Lower leg skin (tissue), 3 donors: ENCODE measurements around the gene PLCG2.

Source experiments
- POLR2A ChIP-seq, 2 donors: fragments of 450-650 bp; IDR thresholded peaks; one replicate each; pipeline ENCODE4 v1.6.1; 2016 to 2017; ENCODE audit warnings: antibody characterized with exemption in 2 of 2, mild to moderate bottlenecking in 1 of 2, moderate library complexity in 1 of 2
- TF ChIP-seq, protein P1 (sequence below), 3 donors: fragments of 450-650 bp; IDR thresholded peaks; one replicate each; pipeline ENCODE4 v1.5.1; 2016; ENCODE audit warnings: antibody characterized with exemption in 3 of 3, mild to moderate bottlenecking in 3 of 3, moderate library complexity in 2 of 3

DNA sequence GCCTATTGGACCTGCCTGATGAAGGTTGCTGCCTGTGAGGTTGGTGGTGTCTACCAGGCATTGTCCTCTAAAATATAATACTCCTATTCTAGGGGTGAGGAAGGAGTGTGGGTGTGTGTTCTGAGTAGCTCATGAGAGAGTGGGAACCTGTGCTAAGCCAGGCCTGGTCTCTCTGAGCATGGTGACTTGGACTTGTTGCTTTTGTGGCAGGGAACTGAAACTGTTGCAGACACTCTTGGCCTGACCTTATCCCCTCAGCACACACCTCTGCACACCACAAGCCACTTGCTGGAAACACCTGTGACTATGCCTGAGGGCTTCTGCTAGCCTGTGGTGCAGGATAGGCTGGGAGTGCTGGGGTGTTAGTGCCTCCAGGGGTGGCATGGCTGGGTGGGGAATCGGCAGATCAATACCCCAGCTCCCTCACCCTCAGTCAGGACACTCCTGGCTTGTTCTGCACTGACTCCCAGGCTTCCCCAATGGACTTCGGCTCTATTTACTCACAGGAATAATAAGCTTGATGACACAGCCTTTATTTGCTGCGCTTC is 29.9 kb downstream of the PLCG2 start:
- TF ChIP-seq, protein P1, sequence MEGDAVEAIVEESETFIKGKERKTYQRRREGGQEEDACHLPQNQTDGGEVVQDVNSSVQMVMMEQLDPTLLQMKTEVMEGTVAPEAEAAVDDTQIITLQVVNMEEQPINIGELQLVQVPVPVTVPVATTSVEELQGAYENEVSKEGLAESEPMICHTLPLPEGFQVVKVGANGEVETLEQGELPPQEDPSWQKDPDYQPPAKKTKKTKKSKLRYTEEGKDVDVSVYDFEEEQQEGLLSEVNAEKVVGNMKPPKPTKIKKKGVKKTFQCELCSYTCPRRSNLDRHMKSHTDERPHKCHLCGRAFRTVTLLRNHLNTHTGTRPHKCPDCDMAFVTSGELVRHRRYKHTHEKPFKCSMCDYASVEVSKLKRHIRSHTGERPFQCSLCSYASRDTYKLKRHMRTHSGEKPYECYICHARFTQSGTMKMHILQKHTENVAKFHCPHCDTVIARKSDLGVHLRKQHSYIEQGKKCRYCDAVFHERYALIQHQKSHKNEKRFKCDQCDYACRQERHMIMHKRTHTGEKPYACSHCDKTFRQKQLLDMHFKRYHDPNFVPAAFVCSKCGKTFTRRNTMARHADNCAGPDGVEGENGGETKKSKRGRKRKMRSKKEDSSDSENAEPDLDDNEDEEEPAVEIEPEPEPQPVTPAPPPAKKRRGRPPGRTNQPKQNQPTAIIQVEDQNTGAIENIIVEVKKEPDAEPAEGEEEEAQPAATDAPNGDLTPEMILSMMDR (IDR thresholded peaks at IDR 0.05): no peak
- TF ChIP-seq POLR2A (IDR thresholded peaks at IDR 0.05): no peak
